GM12801 (cell line): ENCODE data around the gene CRMP1.

Experiments used
- CTCF ChIP-seq: IDR thresholded peaks from one replicate; pipeline ENCODE4 v1.5.1; 2011; ENCODE audit warnings: control low read depth; ENCODE audit not compliant: insufficient read length; ENCODE audit errors: extremely low read depth

The CRMP1 gene

DNA sequence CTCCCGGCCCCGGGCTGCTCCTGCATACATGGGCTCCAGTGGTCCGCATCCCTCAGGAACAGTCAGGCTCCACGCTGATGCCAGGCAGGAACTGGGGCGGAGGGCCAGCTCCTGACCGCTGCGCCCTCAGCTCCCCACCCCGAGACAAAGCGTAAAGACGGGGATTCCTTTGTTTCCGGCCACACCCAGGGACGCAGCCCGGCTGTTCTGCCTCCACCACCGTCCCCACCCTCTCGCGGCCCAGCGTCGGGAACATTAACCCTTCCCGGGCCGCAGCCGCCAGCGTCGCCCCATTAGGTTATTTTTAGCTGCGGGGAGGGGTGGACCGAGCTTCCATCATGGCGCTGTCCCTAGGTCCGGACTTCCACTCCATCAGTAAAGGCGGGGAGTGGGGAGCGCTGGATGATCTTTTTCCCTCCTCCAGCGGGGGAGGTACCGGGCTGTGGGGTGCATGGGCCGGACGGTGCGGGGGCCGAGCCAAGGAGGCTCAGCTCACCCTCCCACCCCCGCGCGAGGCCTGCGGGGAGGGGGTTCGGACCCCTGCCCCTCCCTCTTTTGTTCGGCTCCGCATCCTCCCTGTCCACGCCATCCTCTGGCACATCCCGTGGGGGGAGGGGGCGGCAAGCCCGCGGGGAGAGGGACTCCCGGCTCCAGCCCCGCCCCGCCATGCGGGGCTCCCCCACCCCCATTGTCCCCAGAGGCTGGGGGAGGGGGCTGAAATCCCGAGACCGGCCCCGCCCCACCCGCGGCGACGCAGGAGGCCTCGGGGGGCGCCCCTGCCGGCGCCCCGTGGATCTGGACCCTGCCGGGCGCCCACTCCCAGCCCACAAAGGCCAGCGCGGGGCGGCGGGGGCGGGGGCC is 5.3 kb downstream of the CRMP1 start:
- TF ChIP-seq CTCF, result no peak

GRCh38 chr4:5887011-5887360 is 5.9 kb downstream of the CRMP1 start:
- no peak for TF ChIP-seq CTCF

DNA sequence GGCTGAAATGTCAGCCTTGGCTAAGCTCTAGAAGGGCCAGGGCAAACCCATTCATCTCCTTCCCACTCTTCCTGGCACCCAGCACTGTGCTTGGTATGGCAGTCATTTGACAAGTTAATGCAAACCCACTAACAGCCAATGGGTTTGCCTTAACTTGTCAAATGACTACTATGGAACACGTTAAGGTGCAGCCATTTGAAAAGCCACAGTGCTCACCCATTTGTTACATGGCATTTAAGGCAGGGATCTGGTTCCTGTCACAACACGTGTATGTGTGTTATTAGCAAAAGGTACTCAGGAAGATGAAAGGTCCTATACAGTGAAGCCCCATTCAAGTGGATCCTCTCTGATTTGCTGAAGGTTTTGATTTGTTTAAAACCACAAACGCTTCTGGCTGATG is 7.2 kb downstream of the CRMP1 start:
- TF ChIP-seq CTCF, result no peak

DNA sequence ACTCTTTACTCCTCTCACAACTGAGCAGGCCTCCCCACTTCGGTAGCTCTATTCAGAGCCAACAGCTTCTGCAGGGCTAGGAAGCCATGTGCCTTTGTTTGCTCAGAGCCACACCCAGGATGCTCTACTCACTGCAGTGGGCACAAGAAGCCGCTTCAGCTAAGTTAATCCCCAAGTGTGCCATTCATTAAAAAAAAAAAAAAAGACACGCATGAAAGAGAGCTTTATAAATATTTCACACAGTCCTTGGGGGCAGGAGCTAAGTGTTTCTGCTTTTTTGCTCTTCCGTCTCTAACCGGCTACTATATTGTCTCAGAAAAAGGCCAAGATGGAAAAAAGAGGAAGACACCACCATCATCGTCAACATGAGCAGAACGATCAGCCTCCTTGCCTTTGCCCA is 8.1 kb downstream of the CRMP1 start:
- TF ChIP-seq CTCF, result no peak

GRCh38 chr4:5883916-5884315 is 9.0 kb downstream of the CRMP1 start:
- no peak for TF ChIP-seq CTCF

DNA sequence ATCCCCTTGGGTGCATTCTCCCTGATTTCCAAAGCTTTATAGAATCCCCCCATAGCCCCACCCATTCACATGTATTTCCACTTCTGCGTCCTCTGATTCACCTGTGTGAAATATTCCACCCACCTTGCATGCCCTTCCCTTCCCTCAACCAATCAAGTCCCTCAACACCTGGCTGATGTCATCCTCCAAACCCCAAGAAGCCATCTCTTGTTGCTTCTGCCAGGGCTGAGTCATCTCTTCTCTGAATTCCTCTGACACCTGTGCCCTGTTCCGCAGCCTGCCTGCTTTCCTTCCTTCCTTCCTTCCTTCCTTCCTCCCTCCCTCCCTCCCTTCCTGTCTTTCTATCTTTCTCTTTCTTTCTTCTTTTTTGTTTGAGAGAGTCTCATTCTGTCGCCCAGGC is 9.9 kb downstream of the CRMP1 start:
- no peak for TF ChIP-seq CTCF

DNA sequence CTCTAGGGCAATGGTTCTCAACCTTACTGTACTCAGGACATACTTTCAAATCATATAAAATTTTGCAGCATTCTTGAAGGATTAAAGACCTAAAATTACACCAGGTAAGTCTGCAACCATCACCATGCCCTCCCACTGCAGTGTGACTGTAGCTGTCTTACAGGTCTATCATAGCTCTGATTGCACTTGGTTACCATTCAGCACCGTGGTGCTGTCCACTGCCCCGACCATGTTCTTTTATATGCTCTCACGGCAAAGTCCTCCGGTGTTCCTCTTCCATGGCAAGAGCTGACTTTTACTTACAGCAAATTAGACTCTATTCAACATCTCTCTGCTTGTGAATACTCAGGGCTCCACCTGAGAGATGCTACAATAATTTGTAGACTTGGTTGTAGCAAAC is 11.5 kb downstream of the CRMP1 start:
- TF ChIP-seq CTCF, result no peak
